Osteoblast (primary cell): ENCODE results near the gene PGAM5. TPM values are rescaled to one million over a fixed set of nuclear protein-coding genes. Genes with fewer than 3 reads are reported as not detected.

Experiments used
- DNase-seq: peaks from one replicate; pipeline ENCODE4 v3.0.0; 2011; ENCODE audit warnings: low spot score, mixed read lengths; ENCODE audit not compliant: insufficient read length; ENCODE audit errors: missing footprints
- H2AFZ ChIP-seq: 2 replicates; pipeline ENCODE4 v1.6.0; 2011; ENCODE audit warnings: mild to moderate bottlenecking, low read length
- H3K27ac ChIP-seq: 2 replicates; pipeline ENCODE4 v1.5.1; 2011; ENCODE audit warnings: mild to moderate bottlenecking, low read depth, low read length, moderate library complexity
- H3K27me3 ChIP-seq: 2 replicates; pipeline ENCODE4 v1.6.0; 2012; ENCODE audit warnings: mild to moderate bottlenecking, control low read depth, inconsistent platforms, low read length, moderate library complexity; ENCODE audit not compliant: insufficient read depth
- H3K36me3 ChIP-seq: 2 replicates; pipeline ENCODE4 v1.5.1; 2011; ENCODE audit warnings: mild to moderate bottlenecking, low read length, control low read depth, moderate library complexity; ENCODE audit not compliant: insufficient read depth
- H3K4me1 ChIP-seq: 2 replicates; pipeline ENCODE4 v1.5.1; 2011; ENCODE audit warnings: mild to moderate bottlenecking, low read length, control low read depth, moderate library complexity; ENCODE audit not compliant: insufficient read depth
- H3K4me2 ChIP-seq: 2 replicates; pipeline ENCODE4 v1.6.0; 2011; ENCODE audit warnings: mild to moderate bottlenecking, low read length; ENCODE audit not compliant: insufficient read depth
- H3K4me3 ChIP-seq: fragments of 200-600 bp; sonication (generic); 3 replicates; pipeline ENCODE4 v1.5.1; 2012; ENCODE audit warnings: mild to moderate bottlenecking, low read length, inconsistent platforms; ENCODE audit not compliant: insufficient read depth
- H3K79me2 ChIP-seq: 2 replicates; pipeline ENCODE4 v1.6.0; 2012; ENCODE audit warnings: mild to moderate bottlenecking, low read length, control low read depth, inconsistent platforms; ENCODE audit not compliant: insufficient read depth
- H3K9me3 ChIP-seq: 2 replicates; pipeline ENCODE4 v1.5.1; 2011; ENCODE audit warnings: low read depth, low read length, control low read depth
- H4K20me1 ChIP-seq: 2 replicates; pipeline ENCODE4 v1.6.0; 2012; ENCODE audit warnings: mild to moderate bottlenecking, low read length, control low read depth; ENCODE audit not compliant: insufficient read depth
- total RNA-seq: library from RNA; depleted of rRNA; stranded (reverse); fragments of >200 nt; gene quantifications from 2 replicates; pipeline ENCODE4 v1.2.3, GENCODE V29; 2012
- TF ChIP-seq, protein P1 (sequence below): IDR thresholded peaks from 2 replicates; pipeline ENCODE4 v1.5.1; 2011; ENCODE audit warnings: mild to moderate bottlenecking, low read depth, low read length, moderate library complexity; ENCODE audit errors: extremely low read depth

PGAM5 gene
- total RNA-seq, 1 donor: 24.6 TPM

- Histone ChIP-seq H3K27me3 (no peaks in the 10 kb centered on the region), H2AFZ (no peak overlapping the region), H3K4me3 (no peak overlapping the region), H4K20me1 (peaks cover 14% of the 10 kb centered on the region), H3K36me3 (peaks cover 26% of the 10 kb centered on the region), H3K4me1 (peaks cover 6% of the 10 kb centered on the region), H3K27ac (no peak overlapping the region), H3K9me3 (no peaks in the 10 kb centered on the region), H3K79me2 (peaks cover 50% of the 10 kb centered on the region), H3K4me2 (no peak overlapping the region)
- TF ChIP-seq, protein P1, sequence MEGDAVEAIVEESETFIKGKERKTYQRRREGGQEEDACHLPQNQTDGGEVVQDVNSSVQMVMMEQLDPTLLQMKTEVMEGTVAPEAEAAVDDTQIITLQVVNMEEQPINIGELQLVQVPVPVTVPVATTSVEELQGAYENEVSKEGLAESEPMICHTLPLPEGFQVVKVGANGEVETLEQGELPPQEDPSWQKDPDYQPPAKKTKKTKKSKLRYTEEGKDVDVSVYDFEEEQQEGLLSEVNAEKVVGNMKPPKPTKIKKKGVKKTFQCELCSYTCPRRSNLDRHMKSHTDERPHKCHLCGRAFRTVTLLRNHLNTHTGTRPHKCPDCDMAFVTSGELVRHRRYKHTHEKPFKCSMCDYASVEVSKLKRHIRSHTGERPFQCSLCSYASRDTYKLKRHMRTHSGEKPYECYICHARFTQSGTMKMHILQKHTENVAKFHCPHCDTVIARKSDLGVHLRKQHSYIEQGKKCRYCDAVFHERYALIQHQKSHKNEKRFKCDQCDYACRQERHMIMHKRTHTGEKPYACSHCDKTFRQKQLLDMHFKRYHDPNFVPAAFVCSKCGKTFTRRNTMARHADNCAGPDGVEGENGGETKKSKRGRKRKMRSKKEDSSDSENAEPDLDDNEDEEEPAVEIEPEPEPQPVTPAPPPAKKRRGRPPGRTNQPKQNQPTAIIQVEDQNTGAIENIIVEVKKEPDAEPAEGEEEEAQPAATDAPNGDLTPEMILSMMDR: no peak
- no peak for DNase-seq
These were observed 5.2 kb downstream of the PGAM5 start for GRCh38 chr12:132715874-132716273.

- TF ChIP-seq, protein P1: no peak
- Histone ChIP-seq H3K27me3 (no peaks in the 10 kb centered on the region), H3K9me3 (no peaks in the 10 kb centered on the region), H2AFZ (no peak overlapping the region), H3K4me3 (no peak overlapping the region), H3K4me2 (no peak overlapping the region), H3K36me3 (peaks cover 31% of the 10 kb centered on the region), H3K4me1 (peaks cover 6% of the 10 kb centered on the region), H3K27ac (no peak overlapping the region), H3K79me2 (peaks cover 49% of the 10 kb centered on the region), H4K20me1 (peaks cover 17% of the 10 kb centered on the region)
- DNase-seq: peak; percentile 65
These were observed 5.7 kb downstream of the PGAM5 start for GRCh38 chr12:132716356-132716755.

DNA sequence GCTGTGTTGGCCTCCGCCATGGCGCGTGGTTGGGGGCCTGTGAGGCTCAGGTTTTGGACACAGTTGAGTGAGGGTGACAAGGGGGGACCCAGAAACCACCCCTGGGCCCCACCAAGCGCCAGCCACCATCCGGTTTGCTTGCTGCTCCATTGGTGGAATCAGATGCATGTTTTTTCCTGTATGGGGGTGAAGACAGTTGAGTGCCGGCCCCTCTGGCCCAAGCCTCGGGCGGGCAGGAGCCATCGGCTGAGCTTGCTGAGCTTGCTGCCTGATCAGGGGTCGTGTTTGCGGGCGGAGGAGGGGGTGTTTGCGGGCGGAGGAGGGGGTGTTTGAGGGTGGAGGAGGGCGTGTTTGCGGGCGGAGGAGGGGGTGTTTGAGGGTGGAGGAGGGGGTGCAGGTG is 6.4 kb downstream of the PGAM5 start:
- peak; percentile 73 for DNase-seq
- H3K4me3 ChIP-seq: no peak overlapping the region
- H3K27ac ChIP-seq: no peak overlapping the region
- H3K9me3 ChIP-seq: no peaks in the 10 kb centered on the region
- TF ChIP-seq, protein P1: no peak
- peaks cover 19% of the 10 kb centered on the region for H4K20me1 ChIP-seq
- no peak overlapping the region for H3K4me2 ChIP-seq
- peaks cover 45% of the 10 kb centered on the region for H3K79me2 ChIP-seq
- peaks cover 35% of the 10 kb centered on the region for H3K36me3 ChIP-seq
- H2AFZ ChIP-seq: no peak overlapping the region
- H3K27me3 ChIP-seq: no peaks in the 10 kb centered on the region
- no peaks in the 10 kb centered on the region for H3K4me1 ChIP-seq

- Histone ChIP-seq H3K79me2 (peaks cover 40% of the 10 kb centered on the region), H3K4me1 (no peaks in the 10 kb centered on the region), H2AFZ (no peak overlapping the region), H3K9me3 (no peaks in the 10 kb centered on the region), H4K20me1 (peaks cover 19% of the 10 kb centered on the region), H3K36me3 (peaks cover 42% of the 10 kb centered on the region), H3K4me2 (no peak overlapping the region), H3K4me3 (no peak overlapping the region), H3K27ac (no peak overlapping the region), H3K27me3 (no peaks in the 10 kb centered on the region)
- DNase-seq: peak; percentile 76
- TF ChIP-seq, protein P1: no peak
These were observed 7.1 kb downstream of the PGAM5 start for GRCh38 chr12:132717531-132718387.
